Kasumi-1 (cell line): Measurements from ENCODE around the gene KIF16B.
"Not testable (repeated sequence)": the region's sequence is repeated elsewhere in the genome, so short reads cannot be mapped to it uniquely, and the experiment has no call there.

Experiments used
- DNase-seq, 2 experiments: peaks; one replicate each; lab custom pipeline; 2025; lab: John Stamatoyannopoulos, UW

KIF16B gene

DNA sequence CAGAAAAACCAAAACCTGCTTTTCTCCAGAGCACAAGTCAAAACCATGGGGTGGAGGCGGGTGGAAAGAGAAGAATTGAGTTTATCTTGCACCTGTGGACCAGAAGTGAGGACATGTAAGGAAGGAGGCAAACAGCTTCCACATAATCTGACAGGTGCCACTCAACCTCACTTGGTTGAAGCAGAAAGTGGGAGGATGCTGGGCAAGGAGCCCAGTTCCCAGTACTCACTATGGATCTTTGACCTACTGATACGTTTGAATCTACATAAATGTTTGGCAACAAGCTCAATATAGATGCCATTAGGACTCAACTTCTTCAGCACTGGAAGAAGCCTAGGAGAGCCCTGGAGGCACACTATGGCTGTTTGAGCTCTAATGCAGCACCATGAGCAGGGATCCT lies 285.5 kb downstream of the KIF16B start:
- DNase-seq = no peak

DNA sequence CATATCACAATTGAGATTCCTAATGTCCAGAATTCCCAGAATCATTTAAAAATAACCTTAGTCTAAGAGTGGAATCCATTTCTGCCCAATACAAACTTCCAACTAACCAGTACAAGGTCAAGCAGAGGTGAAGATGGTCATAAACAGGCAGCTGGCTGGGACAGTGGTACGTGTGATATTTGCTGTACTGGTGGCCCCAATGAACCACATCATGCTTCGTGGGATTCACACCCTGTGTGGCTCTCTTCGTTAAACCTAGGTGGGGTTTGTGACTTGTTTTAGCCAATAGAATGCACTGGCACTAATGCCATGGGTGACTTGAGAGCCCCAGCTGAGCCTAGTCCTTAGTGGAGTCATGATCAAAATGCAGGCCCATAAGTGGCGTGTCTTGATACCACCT lies 286.6 kb downstream of the KIF16B start:
- no peak for DNase-seq

DNA sequence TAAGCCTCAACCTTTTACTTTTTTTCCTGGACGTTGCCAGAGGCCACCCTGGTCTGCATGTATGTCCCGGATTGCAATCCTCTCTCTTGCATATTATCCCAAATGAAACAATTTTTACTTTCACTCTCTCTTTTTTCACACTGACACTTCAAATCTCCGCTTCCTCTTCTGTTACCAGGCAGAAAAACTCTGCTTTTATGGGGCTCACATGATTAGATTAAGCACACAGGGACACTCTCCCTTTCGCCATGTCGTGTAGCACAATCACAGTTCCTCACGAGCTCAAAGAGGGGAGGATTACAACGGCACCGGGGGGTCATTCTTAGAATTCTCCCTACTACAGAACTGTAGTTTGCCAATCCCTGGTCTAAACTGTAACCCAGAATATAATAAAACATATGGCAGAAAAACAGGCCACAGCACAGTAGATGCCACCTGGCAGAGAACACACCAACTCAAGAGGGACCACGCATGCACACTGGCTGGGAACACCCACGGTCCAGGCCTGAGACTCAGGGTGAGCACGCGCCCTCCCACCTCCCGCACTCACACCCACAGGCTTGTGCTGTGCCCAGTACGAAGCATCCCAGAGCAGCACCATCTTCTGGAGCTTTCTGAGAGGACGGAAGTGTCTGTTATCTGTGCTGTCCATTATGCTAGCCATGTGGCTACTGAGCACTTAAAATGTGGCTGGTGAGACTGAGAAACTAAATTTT lies 288.7 kb downstream of the KIF16B start:
- DNase-seq = no peak

DNA sequence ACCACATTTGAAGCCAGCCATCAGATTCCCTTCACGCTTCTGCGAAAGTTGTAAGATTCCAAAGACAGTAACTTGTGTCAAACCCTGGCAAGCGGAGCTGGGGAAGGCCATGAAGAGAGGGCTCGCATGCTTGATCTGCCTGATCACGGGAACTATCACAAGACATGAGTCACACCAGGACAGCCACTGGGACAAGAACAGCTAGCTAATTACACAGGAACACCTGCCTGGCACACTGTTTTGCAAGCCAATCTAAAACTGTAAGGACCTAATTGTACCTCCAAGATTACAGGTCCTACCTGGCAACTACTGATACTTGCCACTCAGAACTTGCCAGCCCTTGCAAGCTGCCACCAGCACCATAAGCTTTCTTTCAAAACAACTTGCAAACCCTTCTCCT lies 289.3 kb downstream of the KIF16B start:
- DNase-seq = no peak

DNA sequence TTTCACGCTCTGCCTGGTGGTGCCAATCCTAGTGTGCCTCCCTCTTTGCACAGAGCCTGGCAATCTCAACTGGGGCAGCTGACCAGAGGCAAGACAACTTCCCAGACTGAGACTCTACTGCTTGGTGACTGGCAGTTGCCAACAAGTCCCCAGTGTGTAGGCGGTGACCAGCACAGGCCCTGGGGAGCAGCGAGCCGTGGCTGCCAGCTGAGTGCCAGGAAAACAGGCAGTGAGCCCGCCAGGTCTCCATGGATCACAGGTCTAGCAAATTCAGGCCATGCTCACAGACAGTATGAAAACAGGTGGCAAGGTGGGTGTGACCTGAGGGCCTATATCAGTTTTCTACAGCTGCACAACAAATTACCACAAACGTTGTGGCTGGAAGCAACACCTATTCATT lies 289.9 kb downstream of the KIF16B start:
- DNase-seq = no peak

DNA sequence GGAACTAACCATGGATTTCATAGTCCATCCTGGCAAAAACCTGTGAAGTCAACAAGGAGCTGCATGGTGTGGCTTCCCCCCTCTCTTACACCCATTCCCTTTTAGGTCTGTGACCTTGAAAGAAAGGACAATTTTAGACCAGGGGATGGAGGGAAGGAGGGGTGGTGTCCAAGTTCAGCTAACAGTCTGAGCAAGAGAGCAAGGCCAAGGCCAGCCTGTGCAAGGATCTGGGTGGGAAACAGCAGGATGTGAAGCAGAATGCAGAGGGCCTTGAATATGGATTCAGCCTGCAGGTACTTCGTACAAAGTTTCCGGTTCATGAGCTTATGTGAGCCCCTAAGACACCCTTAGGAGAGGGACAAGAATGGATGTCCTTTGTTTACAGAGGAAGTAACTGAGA lies 293.0 kb downstream of the KIF16B start:
- DNase-seq = no peak

DNA sequence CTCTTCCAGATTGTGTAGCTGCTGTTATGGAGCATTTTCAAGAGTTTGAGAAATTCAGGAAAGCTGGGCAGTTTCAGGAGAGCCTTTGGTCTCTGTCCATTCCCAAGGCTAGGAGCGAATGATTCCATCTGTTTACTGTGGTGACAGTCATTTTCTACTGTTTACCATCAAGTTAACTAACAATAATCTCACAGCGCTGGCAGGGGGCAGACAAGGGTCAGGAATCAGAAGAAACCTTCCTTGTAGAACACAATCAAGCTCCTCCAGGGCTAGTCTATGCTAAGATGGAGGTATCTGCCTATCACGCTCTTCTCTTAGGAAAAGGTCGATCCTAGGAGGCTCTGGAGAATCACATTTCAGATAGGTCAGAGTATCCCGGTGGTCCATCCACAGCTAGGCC lies 293.9 kb downstream of the KIF16B start:
- no peak for DNase-seq

DNA sequence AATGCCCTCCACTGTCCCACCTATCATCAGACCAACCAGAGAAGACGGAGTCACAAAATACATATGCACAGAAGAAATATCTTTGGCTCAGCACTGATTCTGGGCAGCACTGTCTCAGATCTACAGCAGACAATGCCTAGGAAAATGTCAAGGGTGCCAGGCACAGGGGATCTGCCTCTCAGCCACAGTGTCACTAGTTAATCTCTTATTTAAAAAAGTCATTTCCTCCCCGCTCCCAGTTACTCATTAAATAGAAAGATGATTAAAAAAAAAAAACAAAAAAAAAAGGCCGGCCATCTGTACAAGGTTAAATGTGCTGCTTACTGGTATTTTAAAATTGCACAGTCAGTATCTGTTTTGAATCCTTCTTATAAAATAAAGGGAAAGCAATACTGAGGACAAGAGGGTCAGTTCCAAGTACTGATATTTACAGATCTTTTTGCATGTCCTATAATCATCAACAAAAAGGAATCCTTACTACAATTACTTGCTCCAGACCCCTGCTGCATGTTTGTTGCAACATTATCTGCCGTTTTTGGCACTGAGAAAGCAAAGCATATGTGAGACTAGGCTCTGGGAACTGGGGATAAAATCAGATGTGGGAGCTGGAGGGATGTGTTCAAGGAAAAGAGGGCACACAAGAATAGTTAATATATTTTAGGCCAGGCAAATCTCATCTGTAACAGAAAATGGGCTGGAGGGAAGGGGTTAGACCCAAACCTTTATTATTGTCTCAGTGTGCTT lies 299.3 kb downstream of the KIF16B start:
- no peak for DNase-seq

DNA sequence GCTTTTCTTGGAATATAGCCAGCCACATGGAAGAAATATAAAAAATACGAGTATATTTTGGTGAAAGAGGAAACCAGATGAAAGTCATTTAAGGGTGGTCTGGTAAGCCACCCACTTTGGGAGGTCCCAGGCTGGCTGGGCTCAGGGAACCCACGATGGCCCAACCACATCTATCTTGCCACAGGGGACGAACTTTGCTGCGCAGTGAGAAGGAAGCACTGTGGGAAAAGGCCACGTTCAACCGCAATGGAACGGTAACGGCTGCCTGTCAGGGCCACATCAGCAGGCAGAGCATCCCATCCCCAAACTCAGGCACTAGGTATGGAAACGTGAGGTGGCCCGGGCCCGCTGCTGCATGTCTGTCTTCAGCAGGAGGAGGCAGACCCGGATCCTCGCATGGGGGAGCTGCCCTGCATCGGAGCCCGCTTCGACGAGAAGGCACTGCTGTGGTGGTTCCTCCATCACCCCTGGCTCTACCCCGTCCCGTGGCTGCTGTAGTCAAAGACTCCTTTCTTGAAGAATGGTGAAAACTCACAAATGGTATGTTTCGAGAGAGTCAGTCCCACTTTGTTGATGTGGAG lies 300.4 kb downstream of the KIF16B start:
- DNase-seq = no peak

DNA sequence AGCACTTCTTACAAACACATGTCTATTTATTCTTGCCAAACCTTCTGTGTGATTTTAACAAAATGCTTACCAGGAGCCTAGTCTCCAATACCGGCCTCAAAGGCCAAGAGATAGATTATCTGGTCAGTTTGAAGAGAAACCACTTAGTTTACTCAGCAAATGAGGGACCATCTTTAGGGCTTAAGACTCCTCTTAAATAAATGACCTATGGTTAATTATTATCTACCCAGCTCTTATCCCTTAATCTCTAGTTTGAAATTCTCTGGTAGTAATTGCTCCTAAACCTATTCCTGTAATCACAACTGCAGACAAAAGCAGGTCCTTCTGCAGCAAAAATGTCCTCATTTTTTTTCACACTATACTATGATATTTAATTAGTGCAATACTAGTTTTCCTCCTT lies 301.8 kb downstream of the KIF16B start:
- DNase-seq = no peak

DNA sequence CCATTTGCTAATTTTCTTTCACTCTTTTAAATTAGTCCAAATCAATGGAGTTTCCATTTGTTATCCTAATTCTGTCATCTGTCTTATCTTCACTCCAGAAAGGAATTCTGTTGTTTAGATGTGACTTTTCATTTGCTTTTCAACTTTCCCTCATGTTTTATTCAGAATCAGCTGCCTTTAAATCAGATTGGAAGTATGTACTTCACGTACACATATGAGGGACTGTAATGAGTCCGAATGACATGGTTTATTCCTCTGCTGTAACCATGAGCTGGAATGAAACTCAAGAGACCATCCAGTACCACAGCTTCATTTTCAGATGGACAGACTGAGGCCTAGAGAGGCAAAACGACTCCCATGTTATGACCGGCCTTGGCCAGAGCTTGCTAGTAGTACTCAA lies 302.3 kb downstream of the KIF16B start:
- DNase-seq = no peak

DNA sequence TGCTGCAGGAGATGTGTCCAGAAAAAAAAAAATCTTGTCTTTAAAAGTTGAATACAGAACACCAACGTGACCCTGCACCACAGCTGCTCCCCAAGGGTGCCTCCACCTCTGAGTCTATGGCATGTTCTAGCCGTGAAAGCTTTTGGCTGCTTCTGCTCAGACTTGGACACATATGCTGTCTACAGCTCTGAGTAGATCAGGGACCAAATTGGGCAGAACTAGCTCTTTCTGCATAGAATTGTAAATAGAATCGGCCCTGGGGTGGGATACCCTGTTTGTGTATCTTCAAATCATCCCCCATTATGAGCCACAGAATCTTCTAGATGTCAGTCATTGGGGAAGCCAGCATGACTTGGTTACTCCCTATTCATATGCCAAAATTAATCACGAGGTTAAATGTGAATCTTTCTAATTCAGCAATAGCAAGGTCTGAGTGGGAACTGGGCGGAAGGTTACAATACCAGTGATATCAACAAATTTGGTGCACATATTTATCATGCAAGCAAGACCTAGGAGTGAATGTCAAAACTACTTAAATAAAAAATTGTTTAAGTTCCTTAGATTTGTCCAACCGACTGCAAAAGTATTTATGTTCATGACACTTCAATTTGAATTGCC lies 302.8 kb downstream of the KIF16B start:
- DNase-seq = no peak

DNA sequence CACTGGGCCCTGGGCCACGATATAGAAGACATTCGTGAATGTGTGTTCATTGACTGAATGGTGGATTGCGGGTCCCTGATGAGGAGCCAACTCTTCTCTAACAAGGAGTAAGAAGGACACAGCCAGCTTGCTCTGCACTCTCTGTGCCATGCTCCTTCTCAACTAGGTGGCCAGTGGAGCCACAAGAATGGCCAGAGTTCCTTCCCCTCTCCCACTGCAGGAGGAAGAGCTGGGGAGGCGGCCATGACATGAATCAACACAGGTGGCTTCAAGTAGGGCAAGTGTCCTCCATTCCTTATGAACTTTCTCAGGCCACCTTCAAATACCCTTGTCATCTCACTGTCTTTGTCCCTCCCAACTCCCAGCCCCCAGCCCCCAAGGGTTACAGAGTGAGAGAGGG lies 305.7 kb downstream of the KIF16B start:
- no peak for DNase-seq

DNA sequence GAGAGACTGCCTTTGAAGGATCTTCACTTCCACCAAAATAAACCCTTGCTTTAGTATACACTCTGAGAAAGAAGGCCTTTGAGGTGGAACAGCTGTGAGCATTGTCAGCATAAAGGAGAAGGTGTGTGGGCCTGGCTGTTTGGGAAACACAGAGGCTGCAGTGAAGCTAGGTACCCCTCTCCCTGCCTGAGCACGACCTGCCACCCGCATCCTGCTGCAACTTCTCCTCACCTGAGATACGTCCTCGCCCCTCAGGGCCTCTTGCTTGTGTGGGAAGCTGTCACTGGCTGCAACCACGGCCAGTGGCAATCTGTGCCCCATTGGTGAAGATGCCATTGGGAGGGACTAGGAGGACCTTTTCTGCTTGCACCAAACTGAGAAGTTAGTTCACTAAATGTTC lies 307.9 kb downstream of the KIF16B start:
- no peak for DNase-seq

DNA sequence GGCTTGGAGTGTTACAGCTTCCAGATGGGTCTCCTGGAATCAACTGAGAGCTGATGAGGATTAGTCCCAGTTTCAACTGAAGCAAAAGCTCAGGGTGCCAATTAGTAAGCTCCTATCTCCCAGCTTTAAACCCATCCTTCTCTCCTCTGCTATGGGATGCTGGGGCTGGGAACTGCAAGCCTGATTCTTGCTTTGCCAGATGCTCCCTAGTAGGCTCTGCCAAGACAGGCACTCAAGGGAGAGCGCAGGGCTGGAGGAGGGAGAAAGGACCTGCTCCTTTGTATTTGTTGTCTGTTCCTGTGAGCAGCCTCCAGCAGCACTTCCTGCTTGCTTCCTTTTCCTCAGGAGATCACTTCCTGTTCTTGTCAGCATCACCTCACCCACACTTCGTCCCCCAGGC lies 309.7 kb downstream of the KIF16B start:
- DNase-seq = no peak

DNA sequence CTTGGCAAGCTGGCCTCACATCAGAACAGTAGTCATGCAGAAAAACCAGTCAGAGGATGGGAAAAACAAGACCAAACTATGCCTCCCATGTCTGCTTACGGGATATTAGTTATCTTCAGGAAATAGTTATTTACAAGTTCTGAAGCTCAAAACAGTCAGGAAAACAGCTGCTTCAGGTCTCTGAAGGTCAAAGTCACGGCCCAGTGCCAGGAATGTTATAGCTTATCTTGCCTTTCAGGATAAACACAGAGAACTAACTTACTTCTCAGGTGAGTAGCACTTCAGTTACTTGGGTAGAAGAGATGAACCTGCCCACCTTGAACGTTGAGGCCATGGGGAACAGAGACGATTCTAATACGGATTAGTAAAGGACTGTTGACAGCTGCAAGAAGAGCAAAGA lies 310.7 kb downstream of the KIF16B start:
- no peak for DNase-seq

DNA sequence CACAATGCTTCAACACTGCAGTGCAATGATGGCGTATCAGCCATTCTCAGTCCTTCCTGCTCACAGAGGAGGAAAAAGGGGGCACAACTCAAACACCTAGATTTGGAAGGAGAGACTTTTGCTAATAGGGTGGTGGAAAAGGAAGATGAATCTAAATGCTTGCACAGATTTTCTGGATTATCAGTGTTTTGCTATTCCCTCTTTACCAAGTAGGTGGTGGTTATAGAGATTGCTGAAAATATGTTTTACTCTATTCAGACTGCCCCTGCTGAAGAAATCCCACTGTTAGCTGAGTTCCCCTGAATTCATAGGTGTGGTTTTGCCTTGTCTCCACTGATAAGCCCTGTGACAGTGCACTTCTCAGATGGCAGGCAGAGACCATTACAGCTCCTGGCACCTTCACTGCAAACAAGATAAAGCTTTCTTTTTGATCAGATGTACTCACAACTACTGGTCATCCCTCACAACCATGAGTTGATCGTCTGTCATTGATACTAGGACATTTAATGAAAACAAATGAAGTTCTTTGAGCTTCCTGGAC lies 311.4 kb downstream of the KIF16B start:
- DNase-seq = no peak

DNA sequence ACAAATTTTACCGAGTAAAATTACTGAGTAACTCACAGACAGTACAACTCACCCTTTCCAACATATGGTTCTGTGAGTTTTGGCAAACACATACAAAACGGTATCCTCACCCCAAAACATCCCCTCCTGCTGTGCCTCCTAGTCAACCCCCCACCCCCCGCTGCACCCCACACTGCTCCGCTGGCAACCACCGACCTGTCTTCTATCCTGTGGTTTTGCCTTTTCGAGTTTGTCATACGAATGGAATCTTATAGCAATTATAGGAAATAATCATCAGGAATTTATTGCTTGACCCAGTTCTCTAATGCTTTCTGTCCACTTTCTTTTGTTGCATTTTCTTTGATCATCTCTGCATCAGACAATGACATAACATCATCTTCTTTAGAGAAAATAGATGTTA lies 312.3 kb downstream of the KIF16B start:
- DNase-seq = no peak

DNA sequence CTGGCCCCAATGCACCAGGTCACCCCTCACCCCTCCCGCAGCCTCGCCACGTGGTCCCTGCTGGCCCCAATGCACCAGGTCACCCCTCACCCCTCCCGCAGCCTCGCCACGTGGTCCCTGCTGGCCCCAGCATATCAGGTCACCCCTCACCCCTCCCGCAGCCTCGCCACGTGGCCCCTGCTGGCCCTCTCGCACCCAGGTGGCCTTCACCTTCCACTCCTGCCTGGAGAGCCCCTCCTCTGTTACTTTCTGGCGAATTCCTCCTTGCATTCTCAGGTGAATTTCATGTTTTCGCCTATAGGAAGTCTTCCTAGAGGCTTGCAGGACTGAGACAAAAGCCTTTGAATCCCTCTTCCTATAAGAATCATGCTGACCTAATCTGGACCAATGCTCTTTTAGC lies 313.1 kb downstream of the KIF16B start:
- not testable (repeated sequence) for DNase-seq

DNA sequence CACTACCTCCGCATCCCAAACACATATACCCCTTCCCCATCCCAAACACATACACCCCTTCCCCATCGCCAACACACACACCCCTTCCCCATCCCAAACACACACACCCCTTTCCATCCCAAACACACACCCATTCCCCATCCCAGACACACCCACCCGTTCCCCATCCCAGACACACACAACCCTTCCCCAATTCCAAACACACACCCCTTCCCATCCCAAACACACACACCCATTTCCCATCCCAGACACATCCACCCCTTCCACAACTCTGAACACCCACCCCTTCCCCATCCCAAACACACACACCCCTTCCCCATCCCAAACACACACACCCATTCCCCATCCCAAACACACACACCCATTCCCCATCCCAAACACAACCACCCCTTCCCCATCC lies 314.5 kb downstream of the KIF16B start:
- DNase-seq = no peak

DNA sequence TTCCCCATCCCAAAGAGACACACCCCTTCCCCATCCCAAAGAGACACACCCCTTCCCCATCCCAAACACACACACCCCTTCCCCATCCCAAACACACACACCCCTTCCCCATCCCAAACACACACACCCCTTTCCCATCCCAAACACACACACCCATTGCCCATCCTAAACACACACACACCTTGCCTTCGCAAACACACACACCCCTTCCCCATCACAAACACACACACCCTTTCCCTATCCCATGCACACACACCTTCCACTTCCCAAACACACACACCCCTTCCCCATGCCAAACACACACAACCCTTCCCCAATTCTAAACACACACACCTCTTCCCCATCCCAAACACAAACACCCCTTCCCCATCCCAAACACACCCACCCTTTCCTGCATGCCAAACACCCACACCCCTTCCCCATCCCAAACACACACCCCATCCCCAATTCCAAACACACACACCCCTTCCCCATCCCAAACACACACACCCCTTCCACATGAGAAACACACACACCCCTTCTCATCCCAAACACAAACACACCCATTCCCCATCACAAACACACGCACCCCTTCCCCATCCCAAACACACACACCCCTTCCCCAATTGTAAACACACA lies 315.3 kb downstream of the KIF16B start:
- DNase-seq = no peak

DNA sequence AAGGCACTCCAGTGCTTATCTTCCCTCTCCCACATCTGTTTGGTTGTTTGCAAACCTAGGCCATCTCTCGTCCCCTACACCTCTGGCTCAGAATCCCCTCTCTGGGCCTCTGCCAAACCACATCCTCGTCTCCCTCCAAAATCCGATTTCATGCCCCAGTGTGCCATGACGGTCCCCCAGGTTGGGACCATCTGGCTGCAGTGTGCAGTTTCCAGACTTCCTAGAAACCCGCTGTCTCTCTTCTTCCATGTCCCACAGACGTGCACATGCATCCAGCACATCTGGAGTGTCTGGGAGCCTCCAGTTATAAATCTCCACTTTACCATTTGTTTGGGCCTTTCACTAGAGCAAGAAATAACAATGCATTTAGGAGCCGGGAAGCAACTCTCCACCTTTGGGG lies 316.2 kb downstream of the KIF16B start:
- DNase-seq = no peak
